Activated CD8-positive, alpha-beta memory T cell treated with anti-CD3 and anti-CD28 coated beads, Interleukin-2, amount 50 U/mL, for 24 hours (primary cell): Measurements from ENCODE around the gene PRDM16.
"Not testable (repeated sequence)": the region's sequence is repeated elsewhere in the genome, so short reads cannot be mapped to it uniquely, and the experiment has no call there.

Experiments
- DNase-seq: peaks from one replicate; pipeline ENCODE4 v3.0.0-alpha.2; 2020; ENCODE audit errors: extremely low read depth

PRDM16 gene

DNA sequence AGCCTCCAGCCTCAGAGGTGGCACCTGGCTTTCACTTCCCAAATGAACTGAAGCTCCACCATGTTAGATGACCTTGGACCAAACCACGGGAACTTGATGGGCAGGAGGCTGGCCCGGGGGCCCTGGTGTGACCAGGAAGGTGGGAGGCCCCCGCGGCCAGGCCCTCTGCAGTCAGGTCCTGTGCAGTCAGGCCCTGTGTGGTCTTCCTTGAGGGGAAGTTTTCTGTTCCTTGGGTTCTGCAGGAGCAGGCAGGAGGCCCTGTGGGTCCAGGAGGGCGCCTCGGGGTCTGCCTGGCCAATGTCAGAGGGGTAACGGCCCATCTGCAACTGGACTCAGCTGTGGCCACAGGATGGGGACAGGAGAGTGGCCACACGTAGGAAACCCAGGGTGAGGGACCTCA lies 13.0 kb downstream of the PRDM16 start:
- no peak for DNase-seq

DNA sequence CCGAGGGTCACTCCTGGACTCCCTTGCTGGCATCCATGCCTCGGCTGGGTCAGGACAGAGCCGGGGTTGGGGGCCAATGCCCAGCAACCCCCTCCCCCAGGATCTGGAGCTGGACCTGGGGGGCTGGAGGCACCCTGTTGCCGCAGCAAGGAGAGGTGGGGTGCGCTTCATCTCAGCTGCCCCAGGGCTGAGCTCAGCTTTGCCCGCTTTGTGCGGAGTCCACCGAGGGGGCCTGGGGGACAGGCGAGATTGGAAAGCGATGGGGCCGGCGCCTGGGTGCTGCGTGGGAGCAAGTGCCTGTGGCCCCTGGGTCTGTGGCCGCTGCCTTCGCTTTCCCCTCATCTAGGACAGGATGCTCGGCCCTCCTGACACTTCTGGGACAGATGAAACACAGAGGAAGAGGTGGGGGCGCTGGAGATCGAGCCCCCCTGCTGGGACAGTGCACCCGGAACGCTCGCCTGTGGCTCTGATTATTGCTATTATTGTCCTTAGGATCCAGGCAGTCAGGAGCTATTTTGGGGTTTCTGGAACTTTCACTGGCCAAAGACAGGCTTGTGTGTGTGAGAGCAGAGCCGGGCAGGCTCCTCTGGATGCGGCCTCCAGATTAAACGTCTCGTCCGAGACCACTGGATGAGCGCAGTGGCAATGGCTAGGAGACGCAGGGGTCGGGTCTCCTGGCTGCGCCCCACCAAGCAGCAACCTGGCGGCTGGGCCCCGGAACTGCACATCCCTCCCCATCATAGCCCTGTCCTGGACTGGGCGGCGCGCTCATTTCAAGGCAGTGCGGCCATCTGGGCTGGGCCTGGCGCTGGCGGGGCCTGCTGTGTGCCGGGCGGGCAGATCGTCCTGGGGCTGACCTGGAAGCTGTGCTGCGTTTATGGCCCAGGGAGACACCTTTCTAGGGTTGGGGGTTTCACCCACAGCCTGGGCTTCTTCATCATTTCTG lies 13.8 kb downstream of the PRDM16 start:
- no peak for DNase-seq

DNA sequence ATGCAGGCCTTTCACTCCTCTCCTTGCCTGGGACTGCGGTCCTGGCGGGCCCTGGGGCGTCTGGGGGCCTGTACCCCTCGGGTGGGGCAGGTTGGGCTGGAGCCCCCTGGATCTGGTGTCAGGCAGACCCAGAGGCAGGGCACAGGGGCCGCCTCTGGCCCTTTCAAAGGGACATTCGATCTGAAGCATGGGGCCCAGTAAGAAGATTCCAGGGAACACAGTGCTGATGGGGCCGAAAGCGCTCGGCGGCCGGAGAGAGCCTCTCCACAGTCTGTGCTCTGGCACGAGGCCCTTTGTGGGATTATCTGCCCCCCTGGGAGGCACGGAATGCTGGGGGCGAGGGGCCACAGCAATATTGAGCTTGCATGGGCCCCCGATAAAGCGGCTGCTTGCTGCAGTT lies 15.2 kb downstream of the PRDM16 start:
- no peak for DNase-seq

DNA sequence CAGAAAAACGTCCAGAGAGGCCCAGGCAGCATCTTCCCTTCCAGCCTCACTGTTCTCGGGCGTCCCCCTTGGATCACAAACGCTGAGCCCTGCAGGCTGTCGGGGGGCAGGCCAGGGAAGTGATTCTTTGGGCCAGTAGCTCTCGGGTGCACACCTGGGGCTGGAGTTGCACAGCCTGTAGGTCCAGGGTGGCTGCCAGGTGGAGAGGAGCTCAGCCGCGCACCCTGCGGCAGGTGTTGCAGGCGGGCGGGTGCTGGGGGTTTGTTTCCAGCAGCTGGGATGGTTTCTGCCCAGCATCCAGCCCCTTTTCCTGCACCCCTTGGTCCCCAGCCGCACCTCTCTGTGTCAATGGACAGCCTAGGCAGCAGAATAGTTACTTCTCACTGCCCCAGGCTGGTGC lies 15.7 kb downstream of the PRDM16 start:
- DNase-seq, result no peak

DNA sequence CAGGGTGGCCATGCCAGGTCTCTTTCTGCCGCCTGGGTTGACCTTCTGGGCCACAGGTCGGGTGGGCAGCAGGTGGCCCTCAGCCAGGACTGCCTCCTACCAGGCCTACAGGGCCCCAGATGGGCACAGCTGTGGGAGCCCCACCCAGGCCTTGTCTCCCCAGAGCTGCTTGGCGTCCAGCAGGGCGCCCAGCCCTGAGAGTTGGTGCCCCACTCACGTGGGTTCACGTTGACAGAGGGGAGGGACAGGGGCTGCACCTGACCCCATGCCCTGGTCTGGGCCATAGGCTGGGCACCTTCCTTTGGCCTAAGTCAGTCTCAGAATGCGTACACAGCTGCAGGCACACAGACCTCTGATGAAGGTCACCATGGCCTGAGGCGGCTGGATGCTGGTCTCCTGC lies 16.7 kb downstream of the PRDM16 start:
- DNase-seq, result no peak

DNA sequence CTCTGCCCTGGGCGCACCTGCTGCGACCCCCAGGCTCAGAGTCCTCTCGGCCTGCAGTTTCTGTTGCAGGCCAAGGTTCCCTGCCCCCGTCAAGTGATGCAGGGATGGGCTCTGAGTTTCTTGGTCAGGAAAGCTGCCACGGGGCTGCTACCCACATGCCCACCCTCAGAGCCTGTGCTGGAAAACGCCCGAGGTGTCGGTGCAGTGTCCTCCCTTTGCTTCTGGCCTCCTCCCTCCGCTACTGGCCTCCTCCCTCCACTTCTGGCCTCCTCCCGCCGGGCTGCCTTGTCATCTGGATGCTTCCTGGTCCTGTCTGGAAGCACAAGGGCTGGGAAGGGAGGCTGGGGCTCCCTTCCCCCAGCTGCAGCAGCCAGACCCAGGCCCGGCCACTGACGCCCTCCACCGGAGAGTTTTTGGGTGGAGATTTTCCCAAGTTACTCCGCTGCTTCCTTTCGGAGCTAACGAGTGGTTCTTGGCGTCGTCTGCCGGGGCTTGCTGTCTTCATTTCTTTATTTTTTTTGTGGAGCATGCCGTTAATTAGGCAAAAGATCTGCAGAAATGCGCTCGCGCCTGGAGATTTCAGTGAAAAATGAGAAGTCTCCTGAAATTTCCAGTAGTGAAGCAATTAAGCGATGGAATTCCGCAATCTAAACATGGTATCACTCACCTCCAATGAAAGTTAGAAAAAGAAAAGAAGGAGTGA lies 17.4 kb downstream of the PRDM16 start:
- DNase-seq, result no peak

DNA sequence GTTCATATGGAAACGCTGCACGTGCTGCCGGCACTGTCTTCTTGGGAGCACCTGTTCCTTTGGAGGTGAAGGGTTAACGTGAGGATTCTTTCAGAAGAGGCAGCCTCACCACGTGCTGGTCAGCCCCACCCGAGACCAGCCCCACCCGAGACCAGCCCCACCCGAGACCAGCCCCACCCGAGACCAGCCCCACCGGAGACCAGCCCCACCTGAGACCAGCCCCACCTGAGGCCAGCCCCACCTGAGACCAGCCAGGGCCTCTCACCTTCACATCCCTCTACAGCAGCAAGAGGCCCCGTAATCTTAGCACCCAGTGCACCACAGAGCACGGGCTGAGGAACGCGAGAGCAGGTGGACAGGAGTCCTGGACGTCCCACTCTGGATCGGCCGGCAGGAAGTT lies 18.0 kb downstream of the PRDM16 start:
- DNase-seq, result no peak

DNA sequence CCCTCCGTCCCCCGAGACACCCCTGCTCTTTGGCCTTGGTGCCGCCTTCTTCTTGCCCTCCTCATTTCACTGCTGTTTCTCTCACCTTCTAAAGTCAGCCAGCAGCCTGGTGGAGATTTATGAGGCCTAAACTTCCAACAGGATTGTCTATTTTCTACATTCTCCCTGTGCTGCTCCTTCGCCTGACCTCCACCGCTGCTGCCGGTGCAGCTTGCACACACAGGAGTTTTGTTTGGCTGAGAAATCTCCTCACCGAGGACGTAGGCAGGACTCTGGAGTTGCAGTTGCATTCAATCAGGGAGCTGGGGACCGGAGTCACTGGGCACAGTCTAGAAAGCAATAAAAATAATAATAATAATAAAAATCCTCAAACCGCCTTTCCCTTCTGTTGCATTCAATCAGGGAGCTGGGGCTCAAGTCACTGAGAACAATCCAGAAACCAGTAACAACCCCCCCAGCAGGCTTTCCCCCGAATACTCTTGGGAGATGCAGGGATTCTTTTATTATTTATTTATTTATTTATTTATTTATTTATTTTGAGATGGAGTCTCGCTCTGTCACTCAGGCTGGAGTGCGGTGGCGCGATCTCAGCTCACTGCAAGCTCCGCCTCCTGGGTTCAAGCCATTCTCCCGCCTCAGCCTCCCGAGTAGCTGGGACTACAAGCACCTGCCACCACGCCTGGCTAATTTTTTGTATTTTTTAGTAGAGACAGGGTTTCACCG lies 19.1 kb downstream of the PRDM16 start:
- not testable (repeated sequence) for DNase-seq

DNA sequence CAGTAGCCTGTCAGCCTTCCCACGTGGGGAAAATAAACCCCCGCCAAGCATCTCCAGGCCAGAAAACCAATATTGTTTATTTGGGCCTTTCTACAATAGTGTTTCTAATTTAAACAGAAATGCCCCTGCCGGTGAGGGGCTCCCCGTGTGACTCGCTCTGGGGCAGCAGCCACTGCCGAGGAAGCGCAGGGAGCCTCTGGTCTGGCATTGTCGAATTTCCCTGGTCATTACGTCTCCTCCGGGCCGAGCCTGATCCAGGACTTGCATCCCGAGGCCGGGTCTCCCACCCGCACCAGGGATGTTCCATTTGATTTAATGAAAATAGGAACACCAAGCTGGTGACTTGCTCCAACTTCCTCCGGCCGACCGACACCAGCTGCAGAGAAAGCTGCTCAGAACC lies 20.5 kb downstream of the PRDM16 start:
- no peak for DNase-seq

DNA sequence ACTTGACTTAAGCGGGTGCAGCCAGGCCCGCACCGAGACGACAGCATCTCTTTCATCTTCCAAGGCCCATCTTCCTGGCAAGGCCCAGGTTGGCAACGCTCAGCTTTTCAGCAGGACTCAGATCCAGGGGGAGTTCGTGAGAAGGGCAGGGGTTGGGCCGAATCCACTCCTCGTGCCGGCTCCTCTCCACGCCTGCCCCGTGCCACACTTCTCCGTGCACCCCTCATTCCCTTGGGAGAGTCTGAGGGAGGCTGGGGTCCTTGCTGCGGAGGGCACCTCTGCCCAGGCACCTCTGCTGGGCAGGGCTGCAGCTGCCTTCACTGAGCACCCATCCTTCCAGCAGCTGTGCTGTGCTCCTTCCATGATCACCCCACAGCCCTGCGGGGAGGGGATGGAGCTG lies 22.3 kb downstream of the PRDM16 start:
- no peak for DNase-seq

DNA sequence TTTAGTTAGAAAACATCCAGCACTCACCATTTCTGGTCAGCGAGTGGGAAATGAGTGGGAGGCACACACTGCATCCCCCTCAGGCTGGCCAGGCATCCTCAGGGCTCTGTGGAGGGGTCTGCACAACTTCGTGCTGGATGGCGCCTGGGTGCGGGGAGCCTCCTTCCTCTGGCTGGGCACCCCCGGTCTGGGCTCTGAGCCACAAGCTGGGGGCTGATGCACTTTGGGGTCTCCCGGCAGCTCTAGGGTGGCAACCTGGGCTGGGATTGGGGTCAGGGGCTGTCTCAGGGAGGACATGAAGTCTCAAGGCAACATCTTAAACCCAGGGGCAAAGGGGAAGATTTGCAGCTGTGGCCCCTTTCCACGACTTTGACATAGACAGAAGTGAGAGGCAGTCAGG lies 23.5 kb downstream of the PRDM16 start:
- no peak for DNase-seq

DNA sequence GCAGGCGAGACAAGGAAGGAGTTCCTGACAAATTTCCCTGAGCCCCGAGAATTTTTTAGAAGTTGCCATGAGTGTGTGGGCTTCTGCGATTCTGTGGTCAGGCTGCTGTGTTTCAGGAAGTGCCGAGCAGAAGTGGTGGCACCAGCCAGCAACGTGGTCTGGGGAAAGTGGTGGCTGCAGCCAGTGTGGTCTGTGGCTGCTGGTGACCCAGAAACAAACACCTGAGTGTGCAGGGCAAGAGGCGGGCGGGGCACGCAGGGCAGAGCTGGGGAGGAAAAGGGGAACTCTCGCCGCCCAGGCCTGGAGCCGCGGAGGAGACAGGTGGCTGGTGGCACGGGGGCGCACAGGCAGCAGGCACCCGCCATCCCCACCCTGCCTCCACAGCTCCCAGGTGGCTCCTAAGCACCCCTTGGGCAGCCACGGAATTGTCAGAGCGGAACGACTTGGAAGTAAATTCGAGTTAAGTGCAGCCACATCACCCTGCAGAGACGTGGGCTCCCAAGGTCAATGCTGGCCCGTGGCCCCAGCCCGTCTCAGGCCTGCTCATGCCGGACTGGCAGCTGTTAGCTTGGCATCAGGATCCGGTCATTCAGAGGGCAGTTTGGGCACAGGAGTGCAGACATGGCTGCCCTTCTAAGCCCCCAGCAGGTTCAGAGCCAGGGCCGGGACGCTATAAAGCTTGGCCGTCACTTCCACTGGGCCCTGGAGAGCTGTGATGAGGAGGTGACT lies 25.1 kb downstream of the PRDM16 start:
- no peak for DNase-seq

DNA sequence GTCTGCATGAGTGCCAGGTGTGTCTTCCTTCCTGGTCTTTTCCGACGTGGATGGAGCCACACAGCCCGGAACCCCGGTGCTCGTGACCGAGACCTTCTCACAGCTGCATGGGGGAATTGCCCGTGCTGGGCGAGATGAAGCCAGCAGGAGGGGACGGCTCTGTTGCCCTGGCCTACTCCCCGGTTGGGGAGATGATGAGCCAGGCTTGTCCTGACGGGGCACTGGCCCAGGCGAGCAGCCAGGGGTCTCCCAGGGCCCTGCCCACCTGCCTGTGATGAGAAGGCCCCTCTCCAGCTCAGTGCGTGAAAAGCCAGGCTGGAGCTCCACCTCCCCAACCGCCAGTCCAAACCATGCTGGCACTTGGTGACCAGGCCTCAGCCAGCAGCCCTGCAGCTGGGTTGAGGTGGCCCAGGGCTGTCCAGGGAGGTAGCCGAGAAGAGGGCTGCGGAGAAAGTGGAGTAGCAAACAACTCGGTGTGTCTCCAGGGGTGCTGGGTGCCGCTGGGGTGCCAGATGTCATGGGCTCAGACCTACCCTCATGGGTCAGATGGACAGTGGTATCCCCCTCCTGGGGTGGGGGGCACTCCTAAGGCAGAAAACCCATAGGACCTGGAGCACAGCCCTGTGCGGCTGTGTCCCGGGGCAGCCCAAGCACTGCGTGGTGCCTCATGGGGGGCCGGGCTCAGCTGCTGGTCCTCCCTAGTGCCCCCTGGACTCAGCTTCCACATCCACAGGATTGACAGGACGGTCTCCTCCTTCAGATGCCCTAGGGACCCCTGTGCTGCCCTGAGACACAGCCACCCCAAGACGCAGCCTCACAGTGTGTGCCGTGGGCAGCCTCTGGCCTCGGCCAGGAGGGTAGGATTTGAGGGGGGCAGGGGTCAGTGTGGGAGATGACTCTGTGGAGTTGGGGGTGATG lies 26.1 kb downstream of the PRDM16 start:
- DNase-seq, result no peak

DNA sequence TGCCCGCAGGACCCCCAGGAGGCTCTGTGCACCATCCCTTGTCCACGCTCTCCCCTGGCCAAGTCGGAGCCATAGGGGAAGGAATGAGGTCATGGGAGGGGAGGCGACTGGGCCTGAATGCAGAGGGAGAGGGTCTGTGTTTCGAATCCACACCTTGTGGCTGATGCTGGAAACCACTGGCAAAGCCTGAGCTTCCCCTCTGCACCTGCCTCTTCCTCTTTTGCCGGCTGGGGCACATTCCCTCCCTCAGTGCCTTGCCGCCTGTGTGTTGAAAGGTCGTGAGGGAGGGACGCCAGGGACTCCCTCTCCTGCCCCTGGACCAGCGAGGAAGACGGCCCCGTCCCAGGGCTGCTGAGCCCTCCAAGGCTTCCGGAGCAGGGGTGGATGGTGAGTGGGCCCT lies 27.3 kb downstream of the PRDM16 start:
- no peak for DNase-seq

DNA sequence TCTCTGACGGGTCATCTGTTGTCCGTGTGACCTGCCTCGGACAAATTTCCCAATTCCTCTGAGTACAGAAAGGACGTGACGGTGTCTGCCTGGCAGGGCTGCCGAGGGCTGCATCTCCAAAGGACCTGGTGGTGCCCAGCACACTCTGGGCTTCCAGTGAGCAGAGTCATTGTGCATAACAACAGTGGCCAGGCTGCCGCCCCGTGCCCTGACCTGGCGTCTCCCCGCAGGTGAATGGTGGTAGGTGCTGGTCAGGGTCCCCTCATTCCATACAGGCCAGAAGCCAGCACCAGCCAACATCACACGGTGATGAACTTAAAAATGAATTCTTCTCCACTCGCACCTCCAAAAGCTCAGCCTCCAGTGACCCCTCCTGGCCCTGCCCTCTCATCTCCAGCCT lies 28.2 kb downstream of the PRDM16 start:
- DNase-seq, result no peak

DNA sequence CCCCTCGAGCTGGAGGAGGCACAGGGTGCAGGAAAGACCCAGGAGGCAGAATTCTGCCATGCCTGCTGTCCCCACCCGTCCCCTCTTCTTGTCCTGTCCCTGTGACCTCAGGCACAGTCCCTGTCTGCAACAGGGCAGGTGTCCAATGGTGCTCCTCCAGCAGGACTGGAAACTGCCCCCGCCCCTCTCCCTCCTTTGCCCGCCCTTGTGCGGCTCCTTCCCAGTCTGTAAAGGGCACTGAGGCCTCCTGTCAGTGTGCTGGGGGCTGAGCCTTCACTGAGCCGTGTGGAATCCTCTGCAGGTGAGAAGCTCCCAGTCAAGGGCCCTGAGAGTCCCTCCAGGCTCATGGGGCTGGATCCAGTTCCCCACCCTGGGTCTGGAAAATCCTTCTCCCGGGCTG lies 28.9 kb downstream of the PRDM16 start:
- DNase-seq, result no peak

DNA sequence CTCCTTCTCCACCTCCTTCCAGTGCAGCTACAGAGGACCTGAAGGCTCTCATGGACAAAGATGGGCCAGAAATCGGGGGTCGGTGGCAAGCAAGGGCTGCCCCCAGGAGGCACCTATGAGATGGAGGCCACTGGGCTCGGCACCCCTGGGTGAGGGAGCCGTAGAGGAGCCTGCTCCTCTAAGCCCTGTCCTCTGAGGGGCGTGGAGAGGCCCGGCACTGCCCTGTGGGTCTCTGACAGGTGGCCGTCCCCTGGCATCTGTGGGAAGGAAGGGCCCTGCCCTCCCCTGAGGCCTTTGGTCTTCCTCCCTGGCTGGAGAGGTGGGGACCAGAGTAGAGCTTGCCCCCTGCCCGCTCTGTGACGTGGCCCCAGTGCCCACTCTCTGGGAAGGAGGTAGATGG lies 30.9 kb downstream of the PRDM16 start:
- DNase-seq, result no peak

DNA sequence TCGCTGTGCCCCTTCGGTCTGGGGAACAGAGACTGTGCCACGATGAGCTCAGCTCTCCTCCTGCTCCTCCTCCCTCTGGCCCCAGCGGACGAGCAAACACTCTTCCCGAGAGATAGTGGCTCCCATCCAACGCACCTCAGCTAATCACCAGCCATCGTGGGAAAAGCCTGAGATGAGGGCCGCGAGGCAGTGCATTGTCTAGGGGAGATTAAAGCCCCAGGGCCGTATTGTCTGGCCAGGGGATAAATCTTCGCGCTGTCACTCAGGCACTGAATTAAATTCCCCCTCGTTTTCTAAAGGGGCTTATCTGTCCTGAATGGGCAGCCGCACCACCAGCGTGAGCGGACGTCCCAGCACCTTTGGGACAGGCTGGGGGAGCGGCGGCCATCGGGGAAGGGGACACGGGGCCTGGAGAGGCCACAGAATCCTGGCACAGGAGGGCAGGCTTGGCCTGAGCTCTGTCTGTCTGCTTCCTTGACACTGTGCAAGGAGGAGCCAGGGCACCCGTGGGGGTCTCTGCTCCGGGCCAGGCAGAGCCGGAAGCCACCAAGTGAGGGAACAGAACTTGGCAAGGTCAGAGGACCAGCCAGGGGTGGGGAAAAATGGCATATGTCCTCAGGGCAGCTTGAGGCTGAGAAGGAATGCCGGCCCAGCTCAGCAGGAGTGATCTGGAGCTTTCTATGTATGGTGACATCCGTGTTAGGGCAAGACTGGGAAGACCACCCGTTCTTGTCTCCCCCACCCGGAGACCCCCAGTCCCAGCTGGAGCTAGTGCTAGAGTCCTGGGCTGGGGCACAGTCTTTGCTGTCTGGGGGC lies 32.3 kb downstream of the PRDM16 start:
- DNase-seq, result no peak

DNA sequence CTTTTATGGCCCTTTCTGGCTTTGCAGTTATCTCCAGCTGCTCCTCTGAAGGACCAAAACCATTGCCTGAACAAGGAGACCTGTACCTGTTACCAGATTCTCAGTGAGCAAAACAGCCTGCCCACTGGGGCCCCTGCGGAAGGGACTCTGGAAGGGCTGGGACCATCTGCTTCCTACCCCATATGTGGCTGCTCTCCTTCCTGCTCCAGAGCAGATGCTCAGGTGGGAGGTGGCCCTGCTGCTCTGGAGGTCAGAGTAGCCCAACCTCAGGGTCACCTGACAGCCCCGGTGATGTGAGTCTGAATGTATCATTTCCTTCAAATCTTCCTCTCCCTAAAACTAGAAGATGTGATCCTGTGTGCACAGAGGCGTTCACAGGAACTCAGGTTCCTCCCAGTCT lies 33.6 kb downstream of the PRDM16 start:
- no peak for DNase-seq
